NCI-H2029 treated with DMSO at 0.1 percent for 48 hours (cell line): Measurements from ENCODE around the gene TSC22D4.

Source experiments
- DNase-seq: peaks from one replicate; lab custom pipeline; 2025; lab: John Stamatoyannopoulos, UW

TSC22D4 gene

DNA sequence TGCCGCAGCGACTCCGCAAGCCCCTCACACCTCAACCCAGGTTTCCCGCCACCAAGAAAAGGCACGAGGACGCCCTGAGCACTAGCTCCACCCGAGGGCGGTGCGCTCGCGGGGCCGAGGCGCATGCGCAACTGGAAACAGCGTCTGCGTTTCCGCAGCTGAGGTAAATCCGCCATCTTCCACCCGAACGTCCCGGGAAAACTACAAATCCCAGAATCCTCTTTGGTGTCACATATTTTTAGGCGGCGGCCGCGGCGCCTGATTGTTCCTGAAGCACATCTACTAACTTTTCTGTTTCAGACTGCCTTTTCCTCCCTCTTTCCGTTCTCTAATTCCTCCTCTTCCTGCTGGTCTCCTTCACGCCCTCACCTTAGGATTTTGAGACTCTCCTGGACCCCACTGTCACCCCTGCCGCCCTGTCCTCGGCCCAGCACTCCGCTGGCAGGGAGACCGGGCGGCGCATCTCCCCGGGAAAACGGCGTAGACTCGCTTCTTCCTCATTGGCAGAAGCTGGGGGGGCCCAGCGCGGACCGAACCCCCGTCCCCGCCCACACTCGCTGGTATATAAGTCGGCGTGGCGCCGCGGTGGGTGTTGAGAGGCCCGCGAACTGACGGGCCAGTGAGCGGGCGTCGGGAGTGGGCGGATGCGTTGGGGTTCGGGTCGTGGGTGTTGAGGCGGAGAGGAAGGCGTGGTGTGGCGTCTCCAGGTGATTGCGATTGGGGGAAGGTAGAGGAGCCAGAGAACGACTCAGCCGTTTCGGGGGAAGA lies 50.6 kb downstream of the TSC22D4 start, which contains the start of gene ZCWPW1:
ZCWPW1 (minus strand) TSS at position 505 of the 768 bp plus-strand sequence. CDS start 8,054 bp downstream, outside the sequence.
- peak; percentile 94 for DNase-seq

DNA sequence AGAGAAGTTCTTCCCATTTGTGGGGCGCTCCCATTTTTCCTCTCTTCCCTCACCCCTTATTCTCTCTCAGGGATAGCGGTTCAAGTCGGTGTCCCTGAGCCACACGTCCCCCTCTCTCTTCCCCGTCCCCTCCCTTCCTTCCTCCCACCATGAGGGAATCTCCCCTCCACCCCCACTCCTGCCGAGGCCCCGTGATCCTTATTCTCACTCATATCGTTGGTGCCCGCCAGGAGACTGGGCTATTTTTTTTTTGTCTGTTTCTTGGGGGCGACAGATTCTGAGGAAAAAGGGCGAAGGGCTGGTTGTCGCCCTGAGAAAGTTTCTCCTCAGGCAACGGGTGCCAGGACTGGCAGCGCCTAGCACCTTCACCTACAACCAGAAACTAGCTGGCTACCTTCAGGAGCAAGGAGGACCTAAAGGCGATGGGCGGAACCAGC lies 51.2 kb downstream of the TSC22D4 start:
- no peak for DNase-seq

DNA sequence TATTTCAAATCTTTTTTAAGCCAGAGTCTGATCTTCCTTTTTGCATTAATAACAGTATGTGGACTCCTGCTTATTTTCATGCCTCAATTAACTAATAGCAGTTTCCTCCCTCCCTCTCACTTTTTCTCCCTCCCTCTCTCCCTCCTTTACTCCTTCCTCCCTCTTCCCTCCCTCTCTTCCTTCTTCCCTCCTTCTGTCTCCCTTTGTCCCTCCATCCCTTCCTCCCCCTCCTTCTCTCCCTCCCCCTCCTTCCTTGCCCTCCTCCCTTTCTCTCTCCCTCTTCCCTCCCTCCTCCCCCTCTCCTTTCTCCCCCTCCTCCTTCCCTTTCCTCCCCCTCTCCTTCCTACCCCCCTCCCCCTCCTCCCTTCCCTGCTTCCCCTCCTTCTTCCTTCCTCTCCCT lies 52.5 kb downstream of the TSC22D4 start:
- DNase-seq = no peak

DNA sequence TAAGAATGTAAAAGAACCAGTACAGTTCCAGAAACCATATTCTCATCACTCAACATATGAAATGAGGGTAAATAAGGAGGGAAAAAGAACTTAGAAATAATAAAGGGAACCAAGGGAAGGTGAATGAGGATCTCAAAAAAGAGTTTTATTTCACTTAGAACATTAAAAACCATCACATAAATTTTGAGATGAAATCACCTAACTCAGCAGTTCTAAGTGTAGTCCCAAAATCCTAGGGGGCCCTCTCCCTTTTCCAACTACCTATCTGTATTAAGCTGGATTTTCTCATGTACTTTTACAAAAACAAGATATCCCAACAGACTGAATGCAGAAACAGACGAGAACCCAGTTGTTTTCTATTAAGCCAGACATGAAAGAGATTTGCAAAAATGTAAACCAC lies 53.7 kb downstream of the TSC22D4 start:
- no peak for DNase-seq

DNA sequence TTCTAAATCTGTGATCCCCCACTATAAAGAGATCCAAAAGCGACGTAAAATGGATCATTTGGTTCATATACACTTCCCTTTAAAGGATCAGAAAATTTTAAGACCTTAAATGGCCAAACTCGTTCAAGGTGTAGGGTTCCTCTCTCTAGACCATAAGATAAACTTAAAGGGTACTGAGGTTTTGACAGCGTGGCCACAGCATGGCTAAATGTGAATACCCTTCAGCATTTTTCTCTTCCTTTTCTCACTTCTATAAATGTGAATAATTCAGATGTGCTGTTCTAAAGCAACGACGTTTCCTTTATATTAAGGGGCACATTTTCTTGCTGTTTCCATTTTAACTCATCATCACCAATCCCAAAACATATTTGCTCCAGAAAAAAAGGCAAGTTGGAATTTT lies 55.7 kb downstream of the TSC22D4 start:
- DNase-seq = no peak

DNA sequence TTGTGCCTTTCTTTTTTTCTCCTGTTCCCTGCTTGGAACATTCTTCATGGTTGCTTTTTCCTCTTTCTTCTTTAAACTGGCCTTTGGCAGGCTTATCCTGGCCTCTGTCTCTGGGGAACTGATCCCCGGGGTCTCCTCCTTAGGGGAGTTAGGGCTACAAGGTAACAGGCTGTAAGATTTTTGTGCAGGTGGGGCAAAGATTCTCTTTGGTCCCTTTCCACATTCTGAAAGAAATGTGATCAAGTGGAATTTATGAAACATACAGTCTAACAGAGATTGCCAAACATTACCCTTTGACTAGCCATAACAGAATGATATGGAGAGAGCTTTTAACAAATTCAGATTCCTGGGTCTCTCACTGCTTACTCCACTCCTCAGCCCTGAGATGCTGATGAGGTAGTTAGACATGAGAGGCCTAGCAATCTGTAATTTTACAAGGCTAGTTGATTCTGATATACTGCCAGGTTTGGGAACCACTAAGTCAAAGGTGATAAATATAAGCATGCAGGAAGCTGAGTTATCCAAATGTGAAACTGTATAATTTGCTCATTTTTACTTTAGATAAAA lies 59.3 kb downstream of the TSC22D4 start:
- DNase-seq = no peak

DNA sequence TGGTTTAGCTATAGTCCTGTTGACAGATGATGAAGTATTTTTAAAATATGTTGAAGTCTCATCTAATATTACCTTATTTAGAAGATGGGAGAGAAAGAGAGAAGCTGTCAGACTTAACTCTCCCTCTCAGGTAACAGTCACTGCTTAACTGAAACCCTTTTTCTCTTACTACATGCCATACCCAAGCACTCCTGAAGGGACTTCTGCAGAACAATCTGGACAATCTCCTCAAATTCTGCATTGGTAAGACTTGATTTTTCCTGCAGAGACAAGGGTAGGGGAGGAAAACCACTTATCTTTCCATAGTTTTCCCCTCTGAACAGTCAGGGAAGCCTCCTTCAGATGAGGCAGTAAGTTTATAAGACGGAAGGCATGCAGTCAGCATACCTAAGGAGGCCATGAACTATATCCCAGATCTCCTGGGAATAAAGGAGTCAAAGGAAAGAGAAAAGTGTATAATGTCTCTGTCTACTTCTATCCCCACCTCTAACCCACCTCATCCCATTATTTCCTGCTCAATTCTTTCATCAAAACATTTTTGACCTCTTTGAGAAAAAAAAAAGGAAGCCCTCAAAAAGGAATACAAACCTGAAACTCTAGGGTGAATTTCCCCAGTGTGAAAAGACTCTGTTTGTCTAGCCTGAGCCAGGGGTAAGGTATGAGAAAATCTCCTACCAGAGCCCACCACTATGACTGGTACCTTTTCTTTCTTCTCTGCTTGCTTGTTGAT lies 59.9 kb downstream of the TSC22D4 start:
- no peak for DNase-seq
